Spinal cord (tissue), 10 donors: Measurements from ENCODE around the gene MPI. TPM values are rescaled to one million over a fixed set of nuclear protein-coding genes. Genes with fewer than 3 reads are reported as not detected.

ENCODE experiments used
- DNase-seq, 6 donors: peaks; one replicate each; pipeline versions ENCODE4 v3.0.0 to v3.0.0-alpha.2; 2013 to 2015; ENCODE audit warnings: low spot score in 6 of 6, low read depth in 4 of 6
- H3K27ac ChIP-seq: one replicate; pipeline ENCODE4 v1.5.1; 2013; ENCODE audit warnings: low read depth, low read length, control low read depth
- H3K27me3 ChIP-seq: one replicate; pipeline ENCODE4 v1.6.1; 2013; ENCODE audit warnings: low read length; ENCODE audit not compliant: control insufficient read depth, insufficient read depth
- H3K36me3 ChIP-seq: one replicate; pipeline ENCODE4 v1.6.1; 2013; ENCODE audit warnings: low read length; ENCODE audit not compliant: control insufficient read depth, insufficient read depth
- H3K4me1 ChIP-seq: one replicate; pipeline ENCODE4 v1.6.1; 2013; ENCODE audit warnings: low read length; ENCODE audit not compliant: control insufficient read depth, insufficient read depth
- H3K4me3 ChIP-seq: one replicate; pipeline ENCODE4 v1.5.1; 2013; ENCODE audit warnings: low read depth, low read length, control low read depth
- H3K9me3 ChIP-seq: one replicate; pipeline ENCODE4 v1.6.1; 2013; ENCODE audit warnings: low read length; ENCODE audit not compliant: control insufficient read depth, insufficient read depth
- WGBS: methylation state at CpG from one replicate; pipeline ENCODE4 v1.1.5; 2013; ENCODE audit warnings: missing lambda C conversion rate; ENCODE audit not compliant: insufficient coverage; 5-methylcytosine and 5-hydroxymethylcytosine counted together
- polyA plus RNA-seq, 2 donors: library from polyadenylated mRNA; unstranded; fragments of 120-200 nt; gene quantifications; one replicate each; pipeline ENCODE4 v1.2.1, GENCODE V29; 2013; ENCODE audit not compliant: insufficient read length in 2 of 2
- small RNA-seq: library from RNA; depleted of rRNA; stranded (forward); fragments of <200 nt; gene quantifications from one replicate; pipeline ENCODE3, GENCODE V24; 2014; ENCODE audit warnings: low replicate concordance
- total RNA-seq, 2 donors: library from RNA; depleted of rRNA in 1 of 2; stranded (reverse); fragments of 120-200 nt in 1 of 2; fragments of >200 nt in 1 of 2; gene quantifications; one replicate each; pipeline versions ENCODE4 v1.2.3 to v1.2.4, GENCODE V29; 2013 to 2014
- donor health status: healthy.

The MPI gene
- total and polyA plus RNA-seq, 4 donors = 38.5 to 80.7 (median 69.6) TPM

GRCh38 chr15:74950078-74950908 lies 60.5 kb downstream of the MPI start:
- peaks cover 3% of the 10 kb centered on the region for H3K27me3 ChIP-seq
- peak in 4 of 6 donors; percentile 72 to 96 (median 88) for DNase-seq
- 35% methylated on average over 2 of the region's 7 CpGs for WGBS
- H3K9me3 ChIP-seq = no peaks in the 10 kb centered on the region
- no peaks in the 10 kb centered on the region for H3K36me3 ChIP-seq
- H3K27ac ChIP-seq = no peak overlapping the region
- peaks cover 20% of the 10 kb centered on the region for H3K4me1 ChIP-seq
- no peak overlapping the region for H3K4me3 ChIP-seq

DNA sequence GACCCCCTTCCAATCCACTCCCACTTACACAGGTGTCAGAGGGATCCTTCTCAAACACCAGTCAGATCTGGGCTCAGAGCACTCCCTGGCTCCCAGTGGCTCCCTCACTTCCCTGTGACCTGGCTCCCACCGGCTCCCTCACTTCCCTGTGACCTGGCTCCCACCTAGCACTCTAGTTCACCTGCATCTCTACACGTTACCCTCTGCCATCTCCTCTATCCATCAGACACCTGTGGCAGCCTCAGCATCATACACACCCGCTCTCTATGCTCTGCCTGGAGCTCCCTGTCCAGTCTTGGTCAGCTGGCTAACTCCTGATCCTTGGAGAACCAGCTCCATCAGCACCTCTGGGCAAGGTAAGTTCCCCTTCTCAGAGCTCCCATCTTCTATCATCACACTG lies 61.2 kb downstream of the MPI start:
- H3K27me3 ChIP-seq = peaks cover 10% of the 10 kb centered on the region
- DNase-seq = no peak
- H3K9me3 ChIP-seq = no peaks in the 10 kb centered on the region
- no peak overlapping the region for H3K4me3 ChIP-seq
- no peak overlapping the region for H3K27ac ChIP-seq
- H3K4me1 ChIP-seq = peaks cover 27% of the 10 kb centered on the region
- WGBS = 67% methylated on average over 3 of the region's 3 CpGs
- no peaks in the 10 kb centered on the region for H3K36me3 ChIP-seq

Small RNA genes lying within 50 kb of the gene (small RNA-seq; reads per million reads assigned to genes)
- gene MIR6882 = 0.30 reads per million, percentile 28 among the genes with 10 or more reads in this experiment

Other genes with a start within 250 kb of the MPI start
- gene EDC3, start 194.0 kb upstream of the MPI start, total RNA-seq = 10 to 100 TPM; 13.8 to 16.5 TPM
- gene EDC3, start 194.0 kb upstream of the MPI start, polyA plus RNA-seq = 10 to 100 TPM; 39.5 to 41.3 TPM
- under 1 TPM; 0.33 to 0.89 TPM for gene CYP1A1, start 164.5 kb upstream of the MPI start, total RNA-seq
- gene CYP1A1, start 164.5 kb upstream of the MPI start, polyA plus RNA-seq = 1 to 10 TPM; 1.2 to 1.6 TPM
- not detected for gene CYP1A2, start 141.2 kb upstream of the MPI start, total RNA-seq
- under 1 TPM in 1 of 2 donors, not detected in 1; 0.29 TPM for gene CYP1A2, start 141.2 kb upstream of the MPI start, polyA plus RNA-seq
- 10 to 100 TPM; 20.1 to 26.6 TPM for gene CSK, start 108.0 kb upstream of the MPI start, total RNA-seq
- 10 to 100 TPM; 79.2 to 79.4 TPM for gene CSK, start 108.0 kb upstream of the MPI start, polyA plus RNA-seq
- gene LMAN1L, start 77.2 kb upstream of the MPI start, total RNA-seq = under 1 TPM in 1 of 2 donors, not detected in 1; 0.11 TPM
- under 1 TPM in 1 of 2 donors, not detected in 1; 0.29 TPM for gene LMAN1L, start 77.2 kb upstream of the MPI start, polyA plus RNA-seq
- under 1 TPM; 0.11 to 0.20 TPM for gene CPLX3, start 63.4 kb upstream of the MPI start, total RNA-seq
- under 1 TPM; 0.57 to 0.68 TPM for gene CPLX3, start 63.4 kb upstream of the MPI start, polyA plus RNA-seq
- 10 to 100 TPM; 35.8 to 41.8 TPM for gene ULK3, start 46.9 kb upstream of the MPI start, total RNA-seq
- 10 to 100 TPM; 75.0 to 88.9 TPM for gene ULK3, start 46.9 kb upstream of the MPI start, polyA plus RNA-seq
- gene SCAMP2, start 16.7 kb upstream of the MPI start, total RNA-seq = 10 to 100 TPM; 16.0 to 26.0 TPM
- gene SCAMP2, start 16.7 kb upstream of the MPI start, polyA plus RNA-seq = 10 to 100 TPM; 64.9 to 69.4 TPM
- gene FAM219B, start 16.8 kb downstream of the MPI start, total RNA-seq = 100 to 1,000 TPM in 1 of 2 donors, 10 to 100 TPM in 1; 67.0 to 105 TPM
- 10 to 100 TPM; 70.3 to 84.9 TPM for gene FAM219B, start 16.8 kb downstream of the MPI start, polyA plus RNA-seq
- 100 to 1,000 TPM in 1 of 2 donors, 10 to 100 TPM in 1; 58.1 to 107 TPM for gene COX5A, start 48.0 kb downstream of the MPI start, total RNA-seq
- gene COX5A, start 48.0 kb downstream of the MPI start, polyA plus RNA-seq = 100 to 1,000 TPM; 343 to 354 TPM
- 1 to 10 TPM; 5.6 to 7.1 TPM for gene RPP25, start 66.7 kb downstream of the MPI start, total RNA-seq
- 10 to 100 TPM; 13.4 to 15.1 TPM for gene RPP25, start 66.7 kb downstream of the MPI start, polyA plus RNA-seq
- gene SCAMP5, start 105.5 kb downstream of the MPI start, total RNA-seq = 10 to 100 TPM; 28.4 to 56.0 TPM
- 100 to 1,000 TPM; 151 to 178 TPM for gene SCAMP5, start 105.5 kb downstream of the MPI start, polyA plus RNA-seq
- 10 to 100 TPM in 1 of 2 donors, 1 to 10 TPM in 1; 6.3 to 12.4 TPM for gene PPCDC, start 133.5 kb downstream of the MPI start, total RNA-seq
- 10 to 100 TPM in 1 of 2 donors, 1 to 10 TPM in 1; 6.3 to 10.8 TPM for gene PPCDC, start 133.5 kb downstream of the MPI start, polyA plus RNA-seq